H9 (cell line): ENCODE measurements around the gene UVRAG. TPM values are rescaled to one million over a fixed set of nuclear protein-coding genes. Genes with fewer than 3 reads are reported as not detected.
A peak's percentile ranks its signal among the peaks of the same experiment; 100 is the strongest.

Experiments used
- DNase-seq: peaks from one replicate; pipeline ENCODE4 v3.0.0-alpha.2; 2017
- H2AFZ ChIP-seq: one replicate; pipeline ENCODE4 v1.6.1; 2013; ENCODE audit warnings: mild to moderate bottlenecking, low read length, control low read depth, moderate library complexity
- H2AK5ac ChIP-seq: 2 replicates; pipeline ENCODE4 v1.6.1; 2013; ENCODE audit warnings: low read length, control low read depth, mixed read lengths; ENCODE audit not compliant: insufficient read length
- H2BK120ac ChIP-seq: one replicate; pipeline ENCODE4 v1.6.1; 2013; ENCODE audit warnings: low read depth, mild to moderate bottlenecking, low read length, control low read depth, inconsistent platforms; ENCODE audit not compliant: poor library complexity, severe bottlenecking
- H2BK12ac ChIP-seq: 2 replicates; pipeline ENCODE4 v1.6.1; 2013; ENCODE audit warnings: low read length, control low read depth, mixed read lengths, low read depth; ENCODE audit not compliant: insufficient read length
- H2BK15ac ChIP-seq: 2 replicates; pipeline ENCODE4 v1.6.1; 2013; ENCODE audit warnings: low read depth, low read length, control low read depth
- H2BK20ac ChIP-seq: one replicate; pipeline ENCODE4 v1.6.1; 2013; ENCODE audit warnings: low read depth, mild to moderate bottlenecking, low read length, control low read depth, inconsistent platforms; ENCODE audit not compliant: poor library complexity, severe bottlenecking
- H2BK5ac ChIP-seq: 2 replicates; pipeline ENCODE4 v1.6.1; 2013; ENCODE audit warnings: low read length, control low read depth, mixed read lengths; ENCODE audit not compliant: insufficient read length
- H3K14ac ChIP-seq: 2 replicates; pipeline ENCODE4 v1.6.1; 2013; ENCODE audit warnings: low read length, control low read depth; ENCODE audit not compliant: insufficient read depth
- H3K18ac ChIP-seq: 2 replicates; pipeline ENCODE4 v1.6.1; 2013; ENCODE audit warnings: low read depth, mild to moderate bottlenecking, mixed read lengths, low read length, control low read depth; ENCODE audit not compliant: insufficient read length
- H3K23ac ChIP-seq: 2 replicates; pipeline ENCODE4 v1.6.1; 2013; ENCODE audit warnings: low read length, control low read depth, mixed read lengths, low read depth; ENCODE audit not compliant: insufficient read length
- H3K23me2 ChIP-seq: 2 replicates; pipeline ENCODE4 v1.6.1; 2013; ENCODE audit warnings: low read depth, mild to moderate bottlenecking, mixed read lengths, low read length, control low read depth; ENCODE audit not compliant: insufficient read length, poor library complexity, severe bottlenecking
- H3K27ac ChIP-seq: 2 replicates; pipeline ENCODE4 v1.5.1; 2013; ENCODE audit warnings: low read length, control low read depth, mixed read lengths, low read depth; ENCODE audit not compliant: insufficient read length
- H3K27me3 ChIP-seq: 2 replicates; pipeline ENCODE4 v1.6.1; 2013; ENCODE audit warnings: low read length, control low read depth, inconsistent platforms; ENCODE audit not compliant: insufficient read depth
- H3K4ac ChIP-seq: 2 replicates; pipeline ENCODE4 v1.6.1; 2013; ENCODE audit warnings: low read depth, mild to moderate bottlenecking, control low read depth, inconsistent platforms, low read length, moderate library complexity
- H3K4me1 ChIP-seq: 2 replicates; pipeline ENCODE4 v1.6.1; 2013; ENCODE audit warnings: low read length, control low read depth, inconsistent platforms; ENCODE audit not compliant: insufficient read depth
- H3K4me2 ChIP-seq: 2 replicates; pipeline ENCODE4 v1.6.1; 2013; ENCODE audit warnings: low read length, control low read depth, mixed read lengths; ENCODE audit not compliant: insufficient read length, insufficient read depth
- H3K56ac ChIP-seq: 2 replicates; pipeline ENCODE4 v1.6.1; 2013; ENCODE audit warnings: low read depth, mild to moderate bottlenecking, mixed read lengths, low read length, control low read depth; ENCODE audit not compliant: insufficient read length
- H3K79me1 ChIP-seq: 2 replicates; pipeline ENCODE4 v1.6.1; 2013; ENCODE audit warnings: low read depth, mild to moderate bottlenecking, moderate library complexity, low read length, control low read depth, inconsistent platforms; ENCODE audit not compliant: insufficient read depth, poor library complexity, severe bottlenecking
- H3K79me2 ChIP-seq: 2 replicates; pipeline ENCODE4 v1.6.1; 2013; ENCODE audit warnings: low read length, control low read depth, inconsistent platforms; ENCODE audit not compliant: insufficient read depth
- H3K9ac ChIP-seq: 2 replicates; pipeline ENCODE4 v1.6.1; 2013; ENCODE audit warnings: low read length, control low read depth, mixed read lengths; ENCODE audit not compliant: insufficient read length; ENCODE audit errors: extremely low read depth
- H3K9me3 ChIP-seq: one replicate; pipeline ENCODE4 v1.6.1; 2013; ENCODE audit warnings: low read depth, low read length, inconsistent platforms; ENCODE audit not compliant: control insufficient read depth
- H3T11ph ChIP-seq: one replicate; pipeline ENCODE4 v1.6.1; 2013; ENCODE audit warnings: mild to moderate bottlenecking, low read length, control low read depth, inconsistent platforms
- H4K20me1 ChIP-seq: one replicate; pipeline ENCODE4 v1.6.1; 2013; ENCODE audit not compliant: control insufficient read depth, insufficient read length, insufficient read depth
- H4K5ac ChIP-seq: 2 replicates; pipeline ENCODE4 v1.6.1; 2013; ENCODE audit warnings: low read depth, mild to moderate bottlenecking, mixed read lengths, low read length, control low read depth; ENCODE audit not compliant: insufficient read length
- H4K8ac ChIP-seq: replicated peaks from 2 replicates; pipeline ENCODE4 v1.6.1; 2013; ENCODE audit warnings: low read length, control low read depth, mixed read lengths, low read depth; ENCODE audit not compliant: insufficient read length
- H4K91ac ChIP-seq: 2 replicates; pipeline ENCODE4 v1.6.1; 2013; ENCODE audit warnings: low read depth, mild to moderate bottlenecking, moderate library complexity, mixed read lengths, low read length, control low read depth; ENCODE audit not compliant: insufficient read length
- H3K27ac Mint-ChIP-seq, 3 experiments: 2 replicates in 2 of 3; 3 replicates in 1 of 3; pipeline ENCODE4 v1.8.0; 2020 to 2021; ENCODE audit warnings: mixed read lengths in 3 of 3, mild to moderate bottlenecking in 1 of 3, moderate library complexity in 1 of 3
- H3K27me3 Mint-ChIP-seq: 2 replicates; pipeline ENCODE4 v1.8.0; 2021; ENCODE audit warnings: low read depth, mild to moderate bottlenecking, moderate library complexity, mixed read lengths
- H3K36me3 Mint-ChIP-seq, 3 experiments: 2 replicates in 2 of 3; 3 replicates in 1 of 3; pipeline ENCODE4 v1.8.0; 2020 to 2021; ENCODE audit warnings: low read depth in 3 of 3, mixed read lengths in 3 of 3; ENCODE audit not compliant: insufficient read depth in 1 of 3
- H3K4me1 Mint-ChIP-seq, 2 experiments: 2 replicates each; pipeline ENCODE4 v1.8.0; 2020; ENCODE audit warnings: mixed read lengths in 2 of 2
- H3K4me3 Mint-ChIP-seq, 2 experiments: 2 replicates in 1 of 2; 3 replicates in 1 of 2; pipeline ENCODE4 v1.8.0; 2020 to 2021; ENCODE audit warnings: mild to moderate bottlenecking in 2 of 2, mixed read lengths in 2 of 2, moderate library complexity in 1 of 2
- H3K9me3 Mint-ChIP-seq, 2 experiments: 2 replicates in 1 of 2; 3 replicates in 1 of 2; pipeline ENCODE4 v1.8.0; 2020; ENCODE audit warnings: mild to moderate bottlenecking in 2 of 2, mixed read lengths in 2 of 2, moderate library complexity in 1 of 2
- WGBS: extraction: QIAGEN DNeasy Blood & Tissue Kit; methylation state at CpG from one replicate; pipeline ENCODE4 v1.1.7; 2013; ENCODE audit warnings: missing lambda C conversion rate, low lambda C conversion rate, mixed read lengths; ENCODE audit not compliant: insufficient read length; ENCODE audit errors: extremely low coverage; 5-methylcytosine and 5-hydroxymethylcytosine counted together
- total RNA-seq: library from RNA; stranded (reverse); gene quantifications from 2 replicates; pipeline ENCODE4 v1.2.1, GENCODE V29; 2021
- TF ChIP-seq, protein P1 (sequence below): fragments of 200-600 bp; sonication (generic); conservative IDR thresholded peaks from 3 replicates; pipeline ENCODE4 v1.8.0; 2021; ENCODE audit warnings: antibody characterized with exemption, mild to moderate bottlenecking

The UVRAG gene
- total RNA-seq, 1 experiment from 2014 or later: 18.5 TPM

DNA sequence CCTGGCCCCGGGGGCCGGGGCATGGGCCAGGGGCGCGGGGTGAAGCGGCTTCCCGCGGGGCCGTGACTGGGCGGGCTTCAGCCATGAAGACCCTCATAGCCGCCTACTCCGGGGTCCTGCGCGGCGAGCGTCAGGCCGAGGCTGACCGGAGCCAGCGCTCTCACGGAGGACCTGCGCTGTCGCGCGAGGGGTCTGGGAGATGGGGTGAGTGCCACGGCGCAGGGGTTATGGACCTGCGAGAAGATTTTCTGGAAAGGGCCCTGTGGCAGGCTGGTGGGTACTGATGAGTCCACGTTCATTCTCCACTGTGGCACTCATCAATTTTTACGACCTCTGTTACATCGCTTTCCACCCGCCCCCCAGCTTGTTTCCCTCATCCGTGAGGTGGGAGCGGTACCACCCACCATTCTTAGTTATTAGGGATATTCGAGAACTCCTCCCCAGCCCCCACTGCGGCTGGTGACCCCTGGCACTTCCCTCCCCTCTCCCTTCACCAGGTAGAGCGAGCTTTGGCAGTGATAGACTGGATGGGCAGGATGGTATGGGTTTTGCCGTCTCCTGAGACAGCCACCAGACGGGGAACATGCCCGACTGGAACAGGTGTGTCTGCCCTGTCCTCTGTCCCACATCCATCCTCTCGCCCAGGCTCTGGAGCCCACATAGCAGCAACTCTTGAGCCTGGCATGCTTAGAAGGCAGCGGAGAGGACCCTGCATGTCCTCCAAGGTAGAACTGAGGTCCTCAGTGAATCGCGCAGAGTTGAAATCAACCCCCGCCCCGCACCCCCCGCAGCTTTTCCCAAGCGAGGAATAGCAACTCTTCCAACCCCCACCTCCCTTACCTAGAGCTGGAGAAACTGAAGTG is 45.9 kb upstream of the UVRAG start:
- peak; percentile 39 for DNase-seq
- WGBS: no CpG with 5 or more reads among the region's 46 CpGs

More for the DNA sequence above, 45.9 kb upstream of the UVRAG start:
- H3K4me1 Mint-ChIP-seq: peaks cover 26 to 29% of the 10 kb centered on the region in 2 experiments
- Histone ChIP-seq H3K79me2 (no peaks in the 10 kb centered on the region), H3K27me3 (peaks cover 17% of the 10 kb centered on the region; the same call in 1 of the 2 replicates), H2BK15ac (no peak overlapping the region), H4K8ac (no peak overlapping the region), H3K23ac (no peak overlapping the region), H2BK20ac (no peak overlapping the region), H2BK12ac (no peak overlapping the region), H3K23me2 (peaks cover 3% of the 10 kb centered on the region), H2BK120ac (no peak overlapping the region), H3K9me3 (no peaks in the 10 kb centered on the region), H3K18ac (no peak overlapping the region), H3K27ac (no peak overlapping the region), H4K91ac (no peak overlapping the region), H3K4me2 (peak overlapping the region; percentile 72), H3K4ac (no peak overlapping the region), H2AFZ (no peak overlapping the region), H3K4me1 (no peaks in the 10 kb centered on the region), H2BK5ac (no peak overlapping the region), H3T11ph (no peak overlapping the region), H4K20me1 (no peaks in the 10 kb centered on the region), H3K56ac (no peak overlapping the region), H3K79me1 (no peaks in the 10 kb centered on the region), H3K9ac (no peak overlapping the region), H3K14ac (peak overlapping the region; percentile 12; the same call in 1 of the 2 replicates), H4K5ac (no peak overlapping the region), H2AK5ac (no peak overlapping the region)
- H3K27ac Mint-ChIP-seq: peak overlapping the region in 1 of 3 experiments; percentile 11; a peak in 1 of 7 replicates
- peaks cover 90% of the 10 kb centered on the region for H3K27me3 Mint-ChIP-seq
- no peaks in the 10 kb centered on the region; a peak in 1 of 7 replicates for H3K36me3 Mint-ChIP-seq
- TF ChIP-seq, protein P1, sequence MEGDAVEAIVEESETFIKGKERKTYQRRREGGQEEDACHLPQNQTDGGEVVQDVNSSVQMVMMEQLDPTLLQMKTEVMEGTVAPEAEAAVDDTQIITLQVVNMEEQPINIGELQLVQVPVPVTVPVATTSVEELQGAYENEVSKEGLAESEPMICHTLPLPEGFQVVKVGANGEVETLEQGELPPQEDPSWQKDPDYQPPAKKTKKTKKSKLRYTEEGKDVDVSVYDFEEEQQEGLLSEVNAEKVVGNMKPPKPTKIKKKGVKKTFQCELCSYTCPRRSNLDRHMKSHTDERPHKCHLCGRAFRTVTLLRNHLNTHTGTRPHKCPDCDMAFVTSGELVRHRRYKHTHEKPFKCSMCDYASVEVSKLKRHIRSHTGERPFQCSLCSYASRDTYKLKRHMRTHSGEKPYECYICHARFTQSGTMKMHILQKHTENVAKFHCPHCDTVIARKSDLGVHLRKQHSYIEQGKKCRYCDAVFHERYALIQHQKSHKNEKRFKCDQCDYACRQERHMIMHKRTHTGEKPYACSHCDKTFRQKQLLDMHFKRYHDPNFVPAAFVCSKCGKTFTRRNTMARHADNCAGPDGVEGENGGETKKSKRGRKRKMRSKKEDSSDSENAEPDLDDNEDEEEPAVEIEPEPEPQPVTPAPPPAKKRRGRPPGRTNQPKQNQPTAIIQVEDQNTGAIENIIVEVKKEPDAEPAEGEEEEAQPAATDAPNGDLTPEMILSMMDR: no peak; the same call in 2 of the 3 replicates
- peak overlapping the region; percentile 46 to 75 for H3K4me3 Mint-ChIP-seq
- H3K9me3 Mint-ChIP-seq: peaks cover 0 to 7% of the 10 kb centered on the region in 2 experiments; a peak in 2 of 5 replicates
